HS-5 (cell line): Measurements from ENCODE around the gene ACD.

Source experiments
- DNase-seq: peaks from one replicate; pipeline ENCODE4 v3.0.0-alpha.2; 2012; ENCODE audit warnings: low read depth

Gene ACD

GRCh38 chr16:67647681-67648080 is 12.4 kb downstream of the ACD start:
- DNase-seq: no peak

- DNase-seq: no peak
Measured at GRCh38 chr16:67647111-67647651, 12.9 kb downstream of the ACD start.

- no peak for DNase-seq
Measured at GRCh38 chr16:67645397-67646121, 14.5 kb downstream of the ACD start.

- DNase-seq: no peak
Measured at GRCh38 chr16:67644038-67644437, 16.0 kb downstream of the ACD start.

- no peak for DNase-seq
Measured at GRCh38 chr16:67641779-67642708, 18.0 kb downstream of the ACD start.

GRCh38 chr16:67637625-67638024 is 22.4 kb downstream of the ACD start:
- DNase-seq: no peak

- DNase-seq: no peak
Measured at GRCh38 chr16:67636713-67637112, 23.3 kb downstream of the ACD start.

- DNase-seq: no peak
Measured at GRCh38 chr16:67632415-67633172, 27.5 kb downstream of the ACD start.

- no peak for DNase-seq
Measured at GRCh38 chr16:67628216-67628615, 31.8 kb downstream of the ACD start.

GRCh38 chr16:67613808-67614207 is 46.3 kb downstream of the ACD start:
- no peak for DNase-seq

GRCh38 chr16:67608364-67608763 is 51.7 kb downstream of the ACD start:
- DNase-seq: no peak
